AG08396 (cell line): ENCODE measurements around the gene ARMC7.

Source experiments
- DNase-seq: peaks from one replicate; pipeline ENCODE4 v3.0.0; 2012; ENCODE audit warnings: low spot score, mixed read lengths

ARMC7 gene

GRCh38 chr17:75078284-75079022 lies 31.3 kb upstream of the ARMC7 start:
- peak; percentile 90 for DNase-seq

- no peak for DNase-seq
These were observed 30.8 kb upstream of the ARMC7 start for GRCh38 chr17:75079023-75079373.

- DNase-seq = no peak
These were observed 27.9 kb upstream of the ARMC7 start for GRCh38 chr17:75081611-75082540.

GRCh38 chr17:75082683-75083082 lies 27.1 kb upstream of the ARMC7 start:
- DNase-seq = no peak

GRCh38 chr17:75084039-75084660 lies 25.6 kb upstream of the ARMC7 start:
- DNase-seq = no peak

GRCh38 chr17:75086496-75087181 lies 23.1 kb upstream of the ARMC7 start:
- no peak for DNase-seq

- no peak for DNase-seq
These were observed 22.6 kb upstream of the ARMC7 start for GRCh38 chr17:75087182-75087557.

GRCh38 chr17:75087558-75088453 lies 22.0 kb upstream of the ARMC7 start, which contains the start of gene SLC16A5:
Gene SLC16A5, plus strand, starts transcription at chr17:75087954. Its CDS starts 5,683 bp downstream, at chr17:75093637.
- DNase-seq = peak; percentile 81

- peak; percentile 68 for DNase-seq
These were observed 21.0 kb upstream of the ARMC7 start for GRCh38 chr17:75088465-75089417.

GRCh38 chr17:75090871-75091854 lies 18.6 kb upstream of the ARMC7 start:
- DNase-seq = no peak

- no peak for DNase-seq
These were observed 17.9 kb upstream of the ARMC7 start for GRCh38 chr17:75091855-75092327.

GRCh38 chr17:75093548-75094158 lies 16.1 kb upstream of the ARMC7 start:
- DNase-seq = no peak

- no peak for DNase-seq
These were observed 14.8 kb upstream of the ARMC7 start for GRCh38 chr17:75094871-75095399.

GRCh38 chr17:75096082-75096625 lies 13.6 kb upstream of the ARMC7 start:
- peak; percentile 84 for DNase-seq

GRCh38 chr17:75097865-75098264 lies 11.9 kb upstream of the ARMC7 start:
- DNase-seq = no peak

- DNase-seq = no peak
These were observed 10.9 kb upstream of the ARMC7 start for GRCh38 chr17:75098861-75099260.

GRCh38 chr17:75099881-75100595 lies 9.7 kb upstream of the ARMC7 start:
- no peak for DNase-seq
